Psoas muscle (tissue), 8 donors: ENCODE data around the gene OSBPL1A. TPM values are rescaled to one million over a fixed set of nuclear protein-coding genes. Genes with fewer than 3 reads are reported as not detected.

ENCODE experiments used
- ATAC-seq, 4 donors: fragments of 200-7000 bp; cut with Tn5 transposase; one replicate each; pipeline ENCODE4 v1.9.1; 2020; ENCODE audit warnings: moderate library complexity in 3 of 4, mild to moderate bottlenecking in 2 of 4
- DNase-seq, 2 donors: peaks; one replicate each; pipeline ENCODE4 v3.0.0-alpha.2; 2020
- H3K27ac ChIP-seq: fragments of 200-600 bp; one replicate; pipeline ENCODE4 v1.8.0; 2022
- H3K27me3 ChIP-seq, 3 donors: fragments of 200-600 bp in 1 of 3; one replicate each; pipeline versions ENCODE4 v1.6.1 to v1.8.0; 2013 to 2022; ENCODE audit warnings: low read length in 2 of 3, mild to moderate bottlenecking in 2 of 3, moderate library complexity in 1 of 3; ENCODE audit not compliant: insufficient read depth in 3 of 3
- H3K36me3 ChIP-seq, 2 donors: fragments of 200-600 bp in 1 of 2; one replicate each; pipeline versions ENCODE4 v1.6.1 to v1.8.0; 2013 to 2022; ENCODE audit warnings: low read depth in 1 of 2, mild to moderate bottlenecking in 1 of 2, moderate library complexity in 1 of 2; ENCODE audit not compliant: insufficient read depth in 1 of 2
- H3K4me1 ChIP-seq: fragments of 200-600 bp; one replicate; pipeline ENCODE4 v1.8.0; 2022
- H3K4me3 ChIP-seq: fragments of 200-600 bp; one replicate; pipeline ENCODE4 v1.8.0; 2022; ENCODE audit warnings: mild to moderate bottlenecking
- H3K9me3 ChIP-seq: fragments of 200-600 bp; one replicate; pipeline ENCODE4 v1.8.0; 2022
- CTCF ChIP-seq: fragments of 200-600 bp; IDR thresholded peaks from one replicate; pipeline ENCODE4 v1.8.0; 2022; ENCODE audit warnings: antibody characterized with exemption
- WGBS, 3 donors: extraction: QIAGEN DNeasy Blood & Tissue Kit; methylation state at CpG; one replicate each; pipeline versions ENCODE4 v1.1.6 to v1.1.7; 2013; 5-methylcytosine and 5-hydroxymethylcytosine counted together
- intact Hi-C, 2 donors: fragments of 100-400 bp; cut with DNase I; formaldehyde crosslinking; loops; one replicate each; pipeline versions ENCODE4 v1.11.0 to v1.14.2; 2022
- polyA plus RNA-seq, 3 donors: library from polyadenylated mRNA; stranded (reverse); fragments of 200-250 nt; gene quantifications; one replicate each; pipeline ENCODE4 v1.2.3, GENCODE V29; 2013
- total RNA-seq, 4 donors: library from RNA; stranded (reverse); fragmentation: NEBNext Ultra II Directional in 2 of 4; extraction: Animal tissue kit (Norgen Biotek cat#: 25700) in 2 of 4; gene quantifications; one replicate each; pipeline versions ENCODE4 v1.2.1 to v1.2.4, GENCODE V29; 2021 to 2023
- donor health status: healthy with polysubstance abuse.
- donor health status: DM: no; HTN: no; CAD: no; lungs with moderate emphysema.
- donor health status: Bipolar disorder and iron deficiency.
- donor health status: healthy.
- donor health status: DM: yes; HTN: yes; CAD: no.
- donor health status: DM: no; HTN: no; CAD: no.
- donor health status: DM: no; HTN: no; CAD: no.
- donor health status: DM: yes; HTN: yes; CAD: no.

The OSBPL1A gene
- total and polyA plus RNA-seq, 7 donors, result 13.7 to 87.8 (median 65.8) TPM

- H3K4me1 ChIP-seq, result peaks cover 38% of the 10 kb centered on the region
Measured at GRCh38 chr18:24219561-24220317, 177.9 kb downstream of the OSBPL1A start.

GRCh38 chr18:24214913-24215312 is 182.7 kb downstream of the OSBPL1A start:
- no peak overlapping the region for H3K4me3 ChIP-seq
- intact Hi-C loops, result no loop called here
- ATAC-seq, result no peak
- no peaks in the 10 kb centered on the region for H3K36me3 ChIP-seq
- WGBS, 3 donors, result 8 to 24% (median 14%) methylated on average over 1 of the region's 1 CpG
- H3K4me1 ChIP-seq, result peaks cover 59% of the 10 kb centered on the region
- no peak for TF ChIP-seq CTCF
- H3K27me3 ChIP-seq, result no peaks in the 10 kb centered on the region
- DNase-seq, result no peak
- H3K9me3 ChIP-seq, result no peaks in the 10 kb centered on the region
- H3K27ac ChIP-seq, result peak overlapping the region; percentile 83

More at GRCh38 chr18:24219561-24220317, 177.9 kb downstream of the OSBPL1A start:
- peak; percentile 99 to 100 (median 99) for ATAC-seq
- DNase-seq, result peak; percentile 46 to 76
- Histone ChIP-seq H3K27me3 (no peaks in the 10 kb centered on the region), H3K27ac (peak overlapping the region; percentile 76), H3K9me3 (no peaks in the 10 kb centered on the region), H3K36me3 (peaks cover 0 to 18% of the 10 kb centered on the region in 2 donors), H3K4me3 (no peak overlapping the region)
- intact Hi-C loops, result loop anchor here (2.0 to 5.0 kb wide), 3 partner anchors 42 to 48 kb away; no protein-coding TSS in a partner anchor
- TF ChIP-seq CTCF, result peak; percentile 18
- WGBS, 3 donors, result 37 to 49% (median 46%) methylated on average over 7 of the region's 7 CpGs

- Histone ChIP-seq H3K4me1 (peaks cover 52% of the 10 kb centered on the region), H3K27me3 (no peaks in the 10 kb centered on the region), H3K4me3 (no peak overlapping the region), H3K27ac (peak overlapping the region; percentile 83), H3K9me3 (no peaks in the 10 kb centered on the region), H3K36me3 (no peaks in the 10 kb centered on the region)
- ATAC-seq (no peak), DNase-seq (no peak)
- intact Hi-C loops, result no loop called here
- no peak for TF ChIP-seq CTCF
- 71 to 80% (median 72%) methylated on average over 6 of the region's 6 CpGs for WGBS, 3 donors
Measured at GRCh38 chr18:24214144-24214543, 183.5 kb downstream of the OSBPL1A start.

- WGBS, 3 donors, result 43 to 78% (median 51%) methylated on average over 6 of the region's 6 CpGs
- Histone ChIP-seq H3K27ac (peak overlapping the region; percentile 83), H3K27me3 (no peaks in the 10 kb centered on the region), H3K36me3 (no peaks in the 10 kb centered on the region), H3K9me3 (no peaks in the 10 kb centered on the region), H3K4me3 (no peak overlapping the region), H3K4me1 (peaks cover 52% of the 10 kb centered on the region)
- intact Hi-C loops, result no loop called here
- no peak for TF ChIP-seq CTCF
- no peak for DNase-seq
- ATAC-seq, result peak; percentile 98 to 100 (median 99)
Measured at GRCh38 chr18:24212939-24213338, 184.7 kb downstream of the OSBPL1A start.
